HepG2 (cell line): Measurements from ENCODE around the gene INKA2. TPM values are rescaled to one million over a fixed set of nuclear protein-coding genes. Genes with fewer than 3 reads are reported as not detected.

ENCODE experiments used
- ATF7 ChIP-seq, 2 experiments: fragments of 450-650 bp in 1 of 2; sonication (generic) in 1 of 2; formaldehyde crosslinking in 1 of 2; IDR thresholded peaks; 2 replicates each; pipeline versions ENCODE4 v1.4.0 to v1.6.1; 2016 to 2020; ENCODE audit warnings: antibody characterized with exemption in 1 of 2, mild to moderate bottlenecking in 1 of 2, missing genetic modification reagents in 1 of 2
- CBX1 ChIP-seq: IDR thresholded peaks from one replicate; pipeline ENCODE4 v1.6.1; 2016; ENCODE audit warnings: antibody characterized with exemption, low read depth
- E2F5 ChIP-seq: sonication (generic); formaldehyde crosslinking; conservative IDR thresholded peaks from 2 replicates; pipeline ENCODE4 v1.4.0; 2020; ENCODE audit warnings: missing genetic modification reagents
- EP300 ChIP-seq, 3 experiments: sonication (generic) in 1 of 3; formaldehyde crosslinking in 1 of 3; IDR thresholded peaks; 2 replicates each; pipeline versions ENCODE4 v1.5.1 to v1.6.1; 2011 to 2020; ENCODE audit warnings: low read depth in 2 of 3, low read length in 2 of 3, borderline replicate concordance in 1 of 3, improper control_type of control experiment in 1 of 3, mild to moderate bottlenecking in 1 of 3, missing genetic modification reagents in 1 of 3, moderate library complexity in 1 of 3
- ESRRA ChIP-seq: sonication (generic); formaldehyde crosslinking; IDR thresholded peaks from 2 replicates; pipeline ENCODE4 v1.5.1; 2020; ENCODE audit warnings: mild to moderate bottlenecking, low read depth, missing genetic modification reagents
- FIP1L1 ChIP-seq: fragments of 200-400 bp; formaldehyde crosslinking; IDR thresholded peaks from 2 replicates; pipeline ENCODE4 v1.6.1; 2018; ENCODE audit warnings: low read depth, mild to moderate bottlenecking, low read length, moderate library complexity, borderline replicate concordance; ENCODE audit not compliant: insufficient read depth
- FOSL1 ChIP-seq: sonication (generic); formaldehyde crosslinking; IDR thresholded peaks from 2 replicates; pipeline ENCODE4 v1.9.0; 2021; ENCODE audit warnings: missing genetic modification reagents, borderline replicate concordance
- GFI1 ChIP-seq: sonication (generic); formaldehyde crosslinking; IDR thresholded peaks from 2 replicates; pipeline ENCODE4 v1.5.0; 2020; ENCODE audit warnings: missing genetic modification reagents, mild to moderate bottlenecking, borderline replicate concordance
- GTF2F1 ChIP-seq: fragments of 150-350 bp; IDR thresholded peaks from 2 replicates; pipeline ENCODE4 v1.6.1; 2014; ENCODE audit warnings: low read length
- KDM4B ChIP-seq: sonication (generic); formaldehyde crosslinking; IDR thresholded peaks from 2 replicates; pipeline ENCODE4 v1.4.0; 2020; ENCODE audit warnings: missing genetic modification reagents
- KLF13 ChIP-seq: sonication (generic); formaldehyde crosslinking; IDR thresholded peaks from 2 replicates; pipeline ENCODE4 v1.4.0; 2020; ENCODE audit warnings: mild to moderate bottlenecking, missing genetic modification reagents
- MED8 ChIP-seq: sonication (generic); formaldehyde crosslinking; IDR thresholded peaks from 2 replicates; pipeline ENCODE4 v1.8.1; 2023; ENCODE audit warnings: mild to moderate bottlenecking, missing genetic modification reagents; ENCODE audit not compliant: insufficient replicate concordance
- NFYB ChIP-seq: sonication (generic); formaldehyde crosslinking; IDR thresholded peaks from 2 replicates; pipeline ENCODE4 v1.4.0; 2020; ENCODE audit warnings: missing genetic modification reagents
- PHF20 ChIP-seq: sonication (generic); formaldehyde crosslinking; IDR thresholded peaks from 2 replicates; pipeline ENCODE4 v1.5.0; 2020; ENCODE audit warnings: mild to moderate bottlenecking, missing genetic modification reagents
- PPARG ChIP-seq: conservative IDR thresholded peaks from 2 replicates; pipeline ENCODE4 v1.6.1; 2016; ENCODE audit warnings: missing biosample characterization, missing genetic modification reagents
- SETDB1 ChIP-seq: sonication (generic); formaldehyde crosslinking; IDR thresholded peaks from 2 replicates; pipeline ENCODE4 v1.5.1; 2020; ENCODE audit warnings: missing genetic modification reagents, mild to moderate bottlenecking, borderline replicate concordance
- TAF15 ChIP-seq: fragments of 200-400 bp; formaldehyde crosslinking; IDR thresholded peaks from one replicate; pipeline ENCODE4 v1.6.1; 2018; ENCODE audit warnings: mild to moderate bottlenecking, low read depth, low read length; ENCODE audit not compliant: poor library complexity, severe bottlenecking
- TRIM24 ChIP-seq: sonication (generic); formaldehyde crosslinking; IDR thresholded peaks from 2 replicates; pipeline ENCODE4 v1.8.0; 2022; ENCODE audit warnings: mild to moderate bottlenecking, missing genetic modification reagents
- ZNF224 ChIP-seq: sonication (generic); formaldehyde crosslinking; IDR thresholded peaks from 2 replicates; pipeline ENCODE4 v1.5.0; 2020; ENCODE audit warnings: mild to moderate bottlenecking, missing genetic modification reagents
- ZNF225 ChIP-seq: sonication (generic); formaldehyde crosslinking; IDR thresholded peaks from 2 replicates; pipeline ENCODE4 v1.4.0; 2020; ENCODE audit warnings: mild to moderate bottlenecking, missing genetic modification reagents
- ZNF33A ChIP-seq: sonication (generic); formaldehyde crosslinking; IDR thresholded peaks from 2 replicates; pipeline ENCODE4 v1.5.1; 2020; ENCODE audit warnings: missing genetic modification reagents, mild to moderate bottlenecking, moderate library complexity, borderline replicate concordance
- ZNF605 ChIP-seq: sonication (generic); formaldehyde crosslinking; IDR thresholded peaks from 2 replicates; pipeline ENCODE4 v1.8.0; 2022; ENCODE audit warnings: mild to moderate bottlenecking, missing genetic modification reagents
- ZNF747 ChIP-seq: sonication (generic); formaldehyde crosslinking; IDR thresholded peaks from 2 replicates; pipeline ENCODE4 v1.8.1; 2023; ENCODE audit warnings: missing genetic modification reagents, mild to moderate bottlenecking, borderline replicate concordance
- polyA plus RNA-seq, 8 experiments: library from polyadenylated mRNA; depleted of rRNA in 3 of 8; stranded (reverse) in 7 of 8; unstranded in 1 of 8; fragments of >200 nt; fragmentation: Illumina TruSeq in 4 of 8; extraction: Trizol in 4 of 8; gene quantifications; 2 replicates each; pipeline versions ENCODE4 v1.2.1 to v1.2.3, GENCODE V29; 2011 to 2016; ENCODE audit warnings: low read depth in 4 of 8, missing spikeins in 1 of 8, mixed read lengths in 1 of 8; ENCODE audit not compliant: insufficient read depth in 1 of 8
- total RNA-seq, 5 experiments: library from RNA; depleted of rRNA; stranded (reverse); fragments of >200 nt; fragmentation: Illumina TruSeq; extraction: Trizol; gene quantifications; 2 replicates each; pipeline ENCODE4 v1.2.3, GENCODE V29; 2016; ENCODE audit warnings: low read depth in 1 of 5
- TF ChIP-seq, protein P1 (sequence below): sonication (generic); formaldehyde crosslinking; IDR thresholded peaks from 2 replicates; pipeline ENCODE4 v1.5.0; 2020; ENCODE audit warnings: mild to moderate bottlenecking, missing genetic modification reagents
- TF ChIP-seq, protein P2 (sequence below): sonication (generic); formaldehyde crosslinking; IDR thresholded peaks from 2 replicates; pipeline ENCODE4 v1.8.1; 2023; ENCODE audit warnings: missing genetic modification reagents, inconsistent platforms, borderline replicate concordance

INKA2 gene
- total and polyA plus RNA-seq, 2 of the 13 experiments (the other 11 are each of a cell fraction or from before 2014, with no cell fraction given) = 2.6 to 4.6 TPM

DNA sequence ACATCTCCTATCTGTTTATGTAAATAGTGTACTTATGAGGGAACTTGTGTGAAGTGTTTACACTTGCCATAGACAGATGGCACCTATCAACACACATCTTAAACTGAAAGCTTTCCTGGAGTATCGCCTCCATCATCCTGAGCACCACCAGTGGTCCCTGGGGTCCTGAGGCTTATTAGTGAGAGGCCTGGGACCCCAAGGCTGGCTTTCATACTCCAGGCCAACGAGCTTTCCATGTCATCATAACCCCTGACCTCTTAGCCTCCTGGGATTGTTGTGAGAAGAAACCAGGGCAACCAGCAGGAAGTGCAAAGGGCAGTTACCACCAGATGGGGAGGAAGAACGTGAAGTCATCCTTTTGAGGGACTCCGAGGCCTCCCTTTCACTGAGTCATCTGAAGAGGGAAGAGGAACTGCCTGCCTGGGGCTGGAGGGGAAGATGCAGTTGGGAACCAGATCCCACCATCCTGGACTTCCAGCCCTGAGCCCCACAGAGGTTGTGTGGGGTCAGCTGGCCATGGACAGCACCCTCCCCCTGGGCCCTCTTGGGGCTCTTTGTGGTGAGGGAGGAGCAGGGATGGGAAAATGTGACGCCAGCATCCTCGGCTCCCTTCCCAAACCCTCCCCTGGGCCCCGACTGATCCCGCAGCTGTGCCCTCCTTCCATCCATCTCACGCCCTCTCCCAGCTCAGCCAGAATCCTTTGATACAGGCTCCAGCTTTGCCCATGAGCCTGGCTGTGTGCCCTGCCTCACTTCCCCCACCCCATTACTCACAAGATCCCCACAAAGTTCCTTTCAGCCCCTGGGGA, 5.8 kb downstream of the INKA2 start (continued):
- TF ChIP-seq KDM4B (no peak), ZNF605 (CRISPR knock-in tag) (no peak), ZNF224 (CRISPR knock-in tag) (no peak), CBX1 (no peak), FOSL1 (CRISPR knock-in tag) (no peak), MED8 (CRISPR knock-in tag) (no peak), TRIM24 (CRISPR knock-in tag) (0 out of 2 replicates have a peak, but pooled peaks have one; percentile 7), E2F5 (CRISPR knock-in tag) (no peak), ZNF225 (no peak), NFYB (no peak), SETDB1 (CRISPR knock-in tag) (no peak), TAF15 (no peak), FIP1L1 (no peak), ZNF747 (CRISPR knock-in tag) (peak; percentile 63; the same call in 1 of the 2 replicates), KLF13 (no peak), ZNF33A (CRISPR knock-in tag) (no peak), GFI1 (no peak), EP300 (IDR thresholded peaks at IDR 0.05; ENCODE audit: low read depth in 2 of 2, low read length in 2 of 2) (peak; percentile 53 to 78; a peak in 3 of 4 replicates), EP300 (CRISPR knock-in tag; IDR thresholded peaks at IDR 0.05; ENCODE audit: borderline replicate concordance) (peak; percentile 56; the same call in 1 of the 2 replicates), ESRRA (no peak), ATF7 (IDR thresholded peaks at IDR 0.05) (peak; percentile 63), ATF7 (CRISPR knock-in tag; IDR thresholded peaks at IDR 0.05) (peak; percentile 80), PPARG (CRISPR knock-in tag) (peak; percentile 89), GTF2F1 (0 out of 2 replicates have a peak, but pooled peaks have one; percentile 46), PHF20 (CRISPR knock-in tag) (peak; percentile 32; the same call in 1 of the 2 replicates)
- TF ChIP-seq, protein P1, sequence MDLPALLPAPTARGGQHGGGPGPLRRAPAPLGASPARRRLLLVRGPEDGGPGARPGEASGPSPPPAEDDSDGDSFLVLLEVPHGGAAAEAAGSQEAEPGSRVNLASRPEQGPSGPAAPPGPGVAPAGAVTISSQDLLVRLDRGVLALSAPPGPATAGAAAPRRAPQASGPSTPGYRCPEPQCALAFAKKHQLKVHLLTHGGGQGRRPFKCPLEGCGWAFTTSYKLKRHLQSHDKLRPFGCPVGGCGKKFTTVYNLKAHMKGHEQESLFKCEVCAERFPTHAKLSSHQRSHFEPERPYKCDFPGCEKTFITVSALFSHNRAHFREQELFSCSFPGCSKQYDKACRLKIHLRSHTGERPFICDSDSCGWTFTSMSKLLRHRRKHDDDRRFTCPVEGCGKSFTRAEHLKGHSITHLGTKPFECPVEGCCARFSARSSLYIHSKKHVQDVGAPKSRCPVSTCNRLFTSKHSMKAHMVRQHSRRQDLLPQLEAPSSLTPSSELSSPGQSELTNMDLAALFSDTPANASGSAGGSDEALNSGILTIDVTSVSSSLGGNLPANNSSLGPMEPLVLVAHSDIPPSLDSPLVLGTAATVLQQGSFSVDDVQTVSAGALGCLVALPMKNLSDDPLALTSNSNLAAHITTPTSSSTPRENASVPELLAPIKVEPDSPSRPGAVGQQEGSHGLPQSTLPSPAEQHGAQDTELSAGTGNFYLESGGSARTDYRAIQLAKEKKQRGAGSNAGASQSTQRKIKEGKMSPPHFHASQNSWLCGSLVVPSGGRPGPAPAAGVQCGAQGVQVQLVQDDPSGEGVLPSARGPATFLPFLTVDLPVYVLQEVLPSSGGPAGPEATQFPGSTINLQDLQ (CRISPR knock-in tag) = no peak
- TF ChIP-seq, protein P2, sequence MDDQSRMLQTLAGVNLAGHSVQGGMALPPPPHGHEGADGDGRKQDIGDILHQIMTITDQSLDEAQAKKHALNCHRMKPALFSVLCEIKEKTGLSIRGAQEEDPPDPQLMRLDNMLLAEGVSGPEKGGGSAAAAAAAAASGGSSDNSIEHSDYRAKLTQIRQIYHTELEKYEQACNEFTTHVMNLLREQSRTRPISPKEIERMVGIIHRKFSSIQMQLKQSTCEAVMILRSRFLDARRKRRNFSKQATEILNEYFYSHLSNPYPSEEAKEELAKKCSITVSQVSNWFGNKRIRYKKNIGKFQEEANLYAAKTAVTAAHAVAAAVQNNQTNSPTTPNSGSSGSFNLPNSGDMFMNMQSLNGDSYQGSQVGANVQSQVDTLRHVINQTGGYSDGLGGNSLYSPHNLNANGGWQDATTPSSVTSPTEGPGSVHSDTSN (CRISPR knock-in tag) = no peak
